HEK293 (cell line): ENCODE data around the gene CCDC77.
"Not testable (repeated sequence)": the region's sequence is repeated elsewhere in the genome, so short reads cannot be mapped to it uniquely, and the experiment has no call there.

Source experiments
- HOXA7 ChIP-seq: sonication (generic); formaldehyde crosslinking; IDR thresholded peaks from 2 replicates; pipeline ENCODE4 v1.8.1; 2022; ENCODE audit warnings: missing genetic modification reagents, borderline replicate concordance
- ZNF114 ChIP-seq: fragments of 450-650 bp; formaldehyde crosslinking; IDR thresholded peaks from 2 replicates; pipeline ENCODE4 v1.5.0; 2017; ENCODE audit warnings: missing biosample characterization, missing genetic modification characterization
- ZNF530 ChIP-seq: fragments of 450-650 bp; formaldehyde crosslinking; IDR thresholded peaks from 2 replicates; pipeline ENCODE4 v1.5.1; 2016; ENCODE audit warnings: low read depth, missing biosample characterization, missing genetic modification characterization
- TF ChIP-seq, protein P1 (sequence below): fragments of 450-650 bp; formaldehyde crosslinking; IDR thresholded peaks from 2 replicates; pipeline ENCODE4 v1.5.1; 2016; ENCODE audit warnings: missing biosample characterization, missing genetic modification characterization
- TF ChIP-seq, protein P2 (sequence below): fragments of 450-650 bp; formaldehyde crosslinking; IDR thresholded peaks from 2 replicates; pipeline ENCODE4 v1.5.1; 2016; ENCODE audit warnings: missing biosample characterization, missing genetic modification characterization

DNA sequence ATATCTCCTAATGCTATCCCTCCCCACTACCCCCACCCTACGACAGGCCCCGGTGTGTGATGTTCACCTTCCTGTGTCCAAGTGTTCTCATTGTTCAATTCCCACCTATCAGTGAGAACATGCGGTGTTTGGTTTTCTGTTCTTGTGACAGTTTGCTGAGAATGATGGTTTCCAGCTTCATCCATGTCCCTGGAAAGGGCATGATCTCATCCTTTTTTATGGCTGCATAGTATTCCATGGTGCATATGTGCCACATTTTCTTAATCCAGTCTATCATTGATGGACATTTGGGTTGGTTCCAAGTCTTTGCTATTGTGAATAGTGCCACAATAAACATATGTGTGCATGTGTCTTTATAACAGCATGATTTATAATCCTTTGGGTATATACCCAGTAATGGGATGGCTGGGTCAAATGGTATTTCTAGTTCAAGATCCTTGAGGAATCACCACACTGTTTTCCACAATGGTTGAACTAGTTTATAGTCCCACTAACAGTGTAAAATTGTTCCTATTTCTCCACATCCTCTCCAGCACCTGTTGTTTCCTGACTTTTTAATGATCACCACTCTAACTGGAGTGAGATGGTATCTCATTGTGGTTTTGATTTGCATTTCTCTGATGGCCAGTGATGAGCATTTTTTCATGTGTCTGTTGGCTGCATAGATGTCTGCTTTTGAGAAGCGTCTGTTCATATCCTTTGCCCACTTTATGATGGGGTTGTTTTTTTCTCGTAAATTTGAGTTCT lies 30.5 kb upstream of the CCDC77 start:
- TF ChIP-seq, protein P1, sequence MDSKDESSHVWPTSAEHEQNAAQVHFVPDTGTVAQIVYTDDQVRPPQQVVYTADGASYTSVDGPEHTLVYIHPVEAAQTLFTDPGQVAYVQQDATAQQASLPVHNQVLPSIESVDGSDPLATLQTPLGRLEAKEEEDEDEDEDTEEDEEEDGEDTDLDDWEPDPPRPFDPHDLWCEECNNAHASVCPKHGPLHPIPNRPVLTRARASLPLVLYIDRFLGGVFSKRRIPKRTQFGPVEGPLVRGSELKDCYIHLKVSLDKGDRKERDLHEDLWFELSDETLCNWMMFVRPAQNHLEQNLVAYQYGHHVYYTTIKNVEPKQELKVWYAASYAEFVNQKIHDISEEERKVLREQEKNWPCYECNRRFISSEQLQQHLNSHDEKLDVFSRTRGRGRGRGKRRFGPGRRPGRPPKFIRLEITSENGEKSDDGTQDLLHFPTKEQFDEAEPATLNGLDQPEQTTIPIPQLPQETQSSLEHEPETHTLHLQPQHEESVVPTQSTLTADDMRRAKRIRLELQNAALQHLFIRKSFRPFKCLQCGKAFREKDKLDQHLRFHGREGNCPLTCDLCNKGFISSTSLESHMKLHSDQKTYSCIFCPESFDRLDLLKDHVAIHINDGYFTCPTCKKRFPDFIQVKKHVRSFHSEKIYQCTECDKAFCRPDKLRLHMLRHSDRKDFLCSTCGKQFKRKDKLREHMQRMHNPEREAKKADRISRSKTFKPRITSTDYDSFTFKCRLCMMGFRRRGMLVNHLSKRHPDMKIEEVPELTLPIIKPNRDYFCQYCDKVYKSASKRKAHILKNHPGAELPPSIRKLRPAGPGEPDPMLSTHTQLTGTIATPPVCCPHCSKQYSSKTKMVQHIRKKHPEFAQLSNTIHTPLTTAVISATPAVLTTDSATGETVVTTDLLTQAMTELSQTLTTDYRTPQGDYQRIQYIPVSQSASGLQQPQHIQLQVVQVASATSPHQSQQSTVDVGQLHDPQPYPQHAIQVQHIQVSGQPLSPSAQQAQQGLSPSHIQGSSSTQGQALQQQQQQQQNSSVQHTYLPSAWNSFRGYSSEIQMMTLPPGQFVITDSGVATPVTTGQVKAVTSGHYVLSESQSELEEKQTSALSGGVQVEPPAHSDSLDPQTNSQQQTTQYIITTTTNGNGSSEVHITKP: not testable (repeated sequence)
- TF ChIP-seq ZNF530 (tag by site-specific recombination); ZNF114; HOXA7 (CRISPR knock-in tag): not testable (repeated sequence)
- TF ChIP-seq, protein P2, sequence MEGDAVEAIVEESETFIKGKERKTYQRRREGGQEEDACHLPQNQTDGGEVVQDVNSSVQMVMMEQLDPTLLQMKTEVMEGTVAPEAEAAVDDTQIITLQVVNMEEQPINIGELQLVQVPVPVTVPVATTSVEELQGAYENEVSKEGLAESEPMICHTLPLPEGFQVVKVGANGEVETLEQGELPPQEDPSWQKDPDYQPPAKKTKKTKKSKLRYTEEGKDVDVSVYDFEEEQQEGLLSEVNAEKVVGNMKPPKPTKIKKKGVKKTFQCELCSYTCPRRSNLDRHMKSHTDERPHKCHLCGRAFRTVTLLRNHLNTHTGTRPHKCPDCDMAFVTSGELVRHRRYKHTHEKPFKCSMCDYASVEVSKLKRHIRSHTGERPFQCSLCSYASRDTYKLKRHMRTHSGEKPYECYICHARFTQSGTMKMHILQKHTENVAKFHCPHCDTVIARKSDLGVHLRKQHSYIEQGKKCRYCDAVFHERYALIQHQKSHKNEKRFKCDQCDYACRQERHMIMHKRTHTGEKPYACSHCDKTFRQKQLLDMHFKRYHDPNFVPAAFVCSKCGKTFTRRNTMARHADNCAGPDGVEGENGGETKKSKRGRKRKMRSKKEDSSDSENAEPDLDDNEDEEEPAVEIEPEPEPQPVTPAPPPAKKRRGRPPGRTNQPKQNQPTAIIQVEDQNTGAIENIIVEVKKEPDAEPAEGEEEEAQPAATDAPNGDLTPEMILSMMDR: not testable (repeated sequence)
